Neural cell (in vitro differentiated cells): ENCODE results near the gene ANKRD44. TPM values are rescaled to one million over a fixed set of nuclear protein-coding genes. Genes with fewer than 3 reads are reported as not detected.

Experiments
- H2AFZ ChIP-seq: fragments of 200-600, 300-800 bp; sonication (generic), shearing (Covaris generic); 2 replicates; pipeline ENCODE4 v1.6.0; 2014; ENCODE audit warnings: low read depth, mild to moderate bottlenecking, antibody characterized with exemption, low read length, moderate library complexity
- H3F3A ChIP-seq: fragments of 200-600 bp; shearing (Covaris generic); 2 replicates; pipeline ENCODE4 v1.6.1; 2016; ENCODE audit warnings: mild to moderate bottlenecking, moderate library complexity, mixed read lengths, antibody characterized with exemption, low read length; ENCODE audit not compliant: insufficient read depth, poor library complexity, severe bottlenecking
- H3K27ac ChIP-seq: fragments of 200-600, 300-800 bp; sonication (generic), shearing (Covaris generic); 2 replicates; pipeline ENCODE4 v1.5.1; 2014; ENCODE audit warnings: mild to moderate bottlenecking, low read length, moderate library complexity
- H3K27me3 ChIP-seq: fragments of 300-800, 200-600 bp; sonication (generic), shearing (Covaris generic); 2 replicates; pipeline ENCODE4 v1.6.0; 2014; ENCODE audit warnings: mild to moderate bottlenecking, low read depth, low read length, moderate library complexity; ENCODE audit not compliant: insufficient read depth
- H3K36me3 ChIP-seq: fragments of 300-800, 200-600 bp; sonication (generic), shearing (Covaris generic); 2 replicates; pipeline ENCODE4 v1.5.1; 2014; ENCODE audit warnings: mild to moderate bottlenecking, antibody characterized with exemption, low read length, moderate library complexity; ENCODE audit not compliant: insufficient read depth
- H3K4me2 ChIP-seq: fragments of 300-800, 200-600 bp; sonication (generic), shearing (Covaris generic); 2 replicates; pipeline ENCODE4 v1.6.0; 2014; ENCODE audit warnings: mild to moderate bottlenecking, low read length
- H3K4me3 ChIP-seq: fragments of 300-800, 200-600 bp; sonication (generic), shearing (Covaris generic); 2 replicates; pipeline ENCODE4 v1.5.1; 2014; ENCODE audit warnings: mild to moderate bottlenecking, low read length, moderate library complexity
- H3K79me2 ChIP-seq: fragments of 200-600 bp; shearing (Covaris generic); replicated peaks from 2 replicates; pipeline ENCODE4 v1.6.0; 2014; ENCODE audit warnings: mild to moderate bottlenecking, low read length, moderate library complexity; ENCODE audit not compliant: insufficient read depth
- H3K9ac ChIP-seq: fragments of 300-800, 200-600 bp; sonication (generic), shearing (Covaris generic); 2 replicates; pipeline ENCODE4 v1.6.1; 2016; ENCODE audit warnings: mild to moderate bottlenecking, low read length, mixed read lengths
- H3K9me2 ChIP-seq: fragments of 200-600 bp; shearing (Covaris generic); 2 replicates; pipeline ENCODE4 v1.6.1; 2016; ENCODE audit warnings: mild to moderate bottlenecking, low read length, mixed read lengths; ENCODE audit not compliant: insufficient read depth
- H3K9me3 ChIP-seq: fragments of 200-600, 300-800 bp; sonication (generic), shearing (Covaris generic); 2 replicates; pipeline ENCODE4 v1.6.1; 2016; ENCODE audit warnings: mild to moderate bottlenecking, mixed run types, low read length, moderate library complexity, mixed read lengths
- H4K20me1 ChIP-seq: fragments of 200-600 bp; shearing (Covaris generic); 2 replicates; pipeline ENCODE4 v1.6.1; 2016; ENCODE audit warnings: mild to moderate bottlenecking, mixed run types; ENCODE audit not compliant: insufficient read depth
- CTCF ChIP-seq: fragments of 450-650 bp; IDR thresholded peaks from 2 replicates; pipeline ENCODE4 v1.5.1; 2014; ENCODE audit warnings: antibody characterized with exemption, mild to moderate bottlenecking, moderate library complexity; ENCODE audit not compliant: poor library complexity, severe bottlenecking
- EP300 ChIP-seq: fragments of 450-650 bp; conservative IDR thresholded peaks from 2 replicates; pipeline ENCODE4 v1.6.1; 2014; ENCODE audit warnings: antibody characterized with exemption, mild to moderate bottlenecking, moderate library complexity; ENCODE audit not compliant: poor library complexity, severe bottlenecking
- EZH2 ChIP-seq: fragments of 200-600, 300-800 bp; shearing (Covaris generic), sonication (generic); IDR thresholded peaks from 2 replicates; pipeline ENCODE4 v1.6.1; 2014; ENCODE audit warnings: antibody characterized with exemption, low read length, borderline replicate concordance, mild to moderate bottlenecking; ENCODE audit not compliant: insufficient read depth, poor library complexity, severe bottlenecking
- MXI1 ChIP-seq: fragments of 450-650 bp; conservative IDR thresholded peaks from 2 replicates; pipeline ENCODE4 v1.6.1; 2014; ENCODE audit warnings: antibody characterized with exemption, mild to moderate bottlenecking; ENCODE audit not compliant: poor library complexity, severe bottlenecking
- POLR2AphosphoS5 ChIP-seq: IDR thresholded peaks from 2 replicates; pipeline ENCODE4 v1.6.1; 2012
- RAD21 ChIP-seq: fragments of 450-650 bp; conservative IDR thresholded peaks from 2 replicates; pipeline ENCODE4 v1.6.1; 2014; ENCODE audit warnings: antibody characterized with exemption, mild to moderate bottlenecking, moderate library complexity
- SMC3 ChIP-seq: fragments of 450-650 bp; conservative IDR thresholded peaks from 2 replicates; pipeline ENCODE4 v1.6.1; 2014; ENCODE audit warnings: antibody characterized with exemption, mild to moderate bottlenecking, moderate library complexity; ENCODE audit not compliant: poor library complexity
- TAF1 ChIP-seq: IDR thresholded peaks from 2 replicates; pipeline ENCODE4 v1.6.1; 2012; ENCODE audit warnings: low read depth
- polyA plus RNA-seq: library from polyadenylated mRNA; depleted of rRNA; stranded (reverse); fragments of >200 nt; gene quantifications from 2 replicates; pipeline ENCODE4 v1.2.3, GENCODE V29; 2014
- TF ChIP-seq, protein P1 (sequence below): IDR thresholded peaks from 2 replicates; pipeline ENCODE4 v1.6.1; 2012; ENCODE audit warnings: borderline replicate concordance

The ANKRD44 gene
- polyA plus RNA-seq, 1 donor from 2014 or later, result 94.3 TPM

DNA sequence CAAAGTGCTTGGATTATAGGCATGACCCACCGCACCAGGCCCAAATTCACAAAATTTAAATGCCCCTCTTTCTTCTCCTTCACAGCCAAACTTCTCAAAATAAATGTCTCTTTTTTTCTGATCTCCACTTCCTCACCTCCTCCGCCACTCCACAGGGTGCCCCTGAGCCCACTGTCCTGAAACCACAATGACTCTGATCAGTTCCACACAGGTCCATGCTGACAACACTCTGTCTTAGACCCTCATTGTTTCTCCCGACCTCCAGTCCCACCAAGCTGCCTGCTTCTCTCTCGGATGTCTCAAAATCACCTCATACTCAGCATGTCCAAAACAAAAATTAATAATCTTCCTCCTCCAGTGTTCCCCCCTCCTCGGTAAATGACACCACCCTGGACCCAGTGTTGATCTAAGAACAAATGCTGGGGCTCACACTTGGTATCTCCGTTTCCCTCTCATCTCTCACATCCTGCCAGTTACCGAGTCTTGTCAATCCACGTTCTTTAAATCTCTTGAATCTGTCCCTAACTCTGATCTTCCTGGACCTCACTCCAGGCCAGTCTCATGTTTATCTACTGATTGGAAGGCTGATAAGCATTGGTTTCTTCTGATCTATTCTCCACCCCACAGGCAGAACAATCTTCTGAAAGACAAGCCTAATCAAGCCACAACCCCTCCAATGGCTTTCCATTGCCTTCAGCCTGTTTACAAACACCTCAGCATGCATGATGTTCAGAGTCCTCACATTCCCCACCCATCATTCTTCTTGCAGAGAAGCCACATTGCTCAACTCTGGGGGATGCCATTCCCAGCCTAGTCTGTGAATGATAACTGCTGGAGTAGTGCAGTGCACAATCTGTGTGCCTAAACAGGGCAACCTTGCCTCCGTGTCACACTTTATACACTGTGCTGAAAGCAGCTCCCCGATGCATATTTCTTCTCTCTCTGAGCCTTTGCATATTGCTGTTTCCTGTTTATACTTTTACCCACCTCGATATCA lies 12.4 kb upstream of the ANKRD44 start:
- Histone ChIP-seq H3K27ac (no peak overlapping the region), H3K27me3 (no peaks in the 10 kb centered on the region), H3K9me2 (no peaks in the 10 kb centered on the region)

GRCh38 chr2:197322143-197322542 lies 11.6 kb upstream of the ANKRD44 start:
- Histone ChIP-seq H3K9me2 (no peaks in the 10 kb centered on the region), H4K20me1 (no peaks in the 10 kb centered on the region)
- TF ChIP-seq EZH2, result no peak

More for the DNA sequence above, 12.4 kb upstream of the ANKRD44 start:
- no peak overlapping the region for H3K4me2 ChIP-seq
- H3K79me2 ChIP-seq, result no peaks in the 10 kb centered on the region
- H4K20me1 ChIP-seq, result no peaks in the 10 kb centered on the region
- no peak for TF ChIP-seq POLR2AphosphoS5
- TF ChIP-seq TAF1, result no peak
- no peak for TF ChIP-seq CTCF
- no peak overlapping the region for H3K4me3 ChIP-seq
- no peaks in the 10 kb centered on the region for H3K9me3 ChIP-seq
- H3F3A ChIP-seq, result no peaks in the 10 kb centered on the region
- H3K36me3 ChIP-seq, result no peaks in the 10 kb centered on the region
- no peak overlapping the region for H2AFZ ChIP-seq
- H3K9ac ChIP-seq, result no peak overlapping the region

GRCh38 chr2:197315371-197315770 lies 4.8 kb upstream of the ANKRD44 start:
- H3K9me3 ChIP-seq, result no peaks in the 10 kb centered on the region

More at GRCh38 chr2:197322143-197322542, 11.6 kb upstream of the ANKRD44 start:
- Histone ChIP-seq H2AFZ (no peak overlapping the region), H3K27ac (no peak overlapping the region), H3K79me2 (no peaks in the 10 kb centered on the region), H3K9ac (no peak overlapping the region), H3K27me3 (no peaks in the 10 kb centered on the region), H3K4me2 (no peak overlapping the region), H3K4me3 (no peak overlapping the region), H3F3A (no peaks in the 10 kb centered on the region), H3K9me3 (no peaks in the 10 kb centered on the region), H3K36me3 (no peaks in the 10 kb centered on the region)

More at GRCh38 chr2:197315371-197315770, 4.8 kb upstream of the ANKRD44 start:
- Histone ChIP-seq H3K27ac (no peak overlapping the region), H3K36me3 (no peaks in the 10 kb centered on the region), H3K9ac (no peak overlapping the region), H2AFZ (no peak overlapping the region), H3F3A (no peaks in the 10 kb centered on the region), H3K27me3 (no peaks in the 10 kb centered on the region), H3K9me2 (no peaks in the 10 kb centered on the region), H3K79me2 (no peaks in the 10 kb centered on the region), H3K4me3 (no peak overlapping the region), H3K4me2 (no peak overlapping the region), H4K20me1 (no peaks in the 10 kb centered on the region)
- TF ChIP-seq MXI1, result no peak
- no peak for TF ChIP-seq TAF1
- no peak for TF ChIP-seq CTCF
- no peak for TF ChIP-seq SMC3
- no peak for TF ChIP-seq RAD21
- TF ChIP-seq POLR2AphosphoS5, result no peak
- TF ChIP-seq EZH2, result no peak
- no peak for TF ChIP-seq EP300
- TF ChIP-seq, protein P1, sequence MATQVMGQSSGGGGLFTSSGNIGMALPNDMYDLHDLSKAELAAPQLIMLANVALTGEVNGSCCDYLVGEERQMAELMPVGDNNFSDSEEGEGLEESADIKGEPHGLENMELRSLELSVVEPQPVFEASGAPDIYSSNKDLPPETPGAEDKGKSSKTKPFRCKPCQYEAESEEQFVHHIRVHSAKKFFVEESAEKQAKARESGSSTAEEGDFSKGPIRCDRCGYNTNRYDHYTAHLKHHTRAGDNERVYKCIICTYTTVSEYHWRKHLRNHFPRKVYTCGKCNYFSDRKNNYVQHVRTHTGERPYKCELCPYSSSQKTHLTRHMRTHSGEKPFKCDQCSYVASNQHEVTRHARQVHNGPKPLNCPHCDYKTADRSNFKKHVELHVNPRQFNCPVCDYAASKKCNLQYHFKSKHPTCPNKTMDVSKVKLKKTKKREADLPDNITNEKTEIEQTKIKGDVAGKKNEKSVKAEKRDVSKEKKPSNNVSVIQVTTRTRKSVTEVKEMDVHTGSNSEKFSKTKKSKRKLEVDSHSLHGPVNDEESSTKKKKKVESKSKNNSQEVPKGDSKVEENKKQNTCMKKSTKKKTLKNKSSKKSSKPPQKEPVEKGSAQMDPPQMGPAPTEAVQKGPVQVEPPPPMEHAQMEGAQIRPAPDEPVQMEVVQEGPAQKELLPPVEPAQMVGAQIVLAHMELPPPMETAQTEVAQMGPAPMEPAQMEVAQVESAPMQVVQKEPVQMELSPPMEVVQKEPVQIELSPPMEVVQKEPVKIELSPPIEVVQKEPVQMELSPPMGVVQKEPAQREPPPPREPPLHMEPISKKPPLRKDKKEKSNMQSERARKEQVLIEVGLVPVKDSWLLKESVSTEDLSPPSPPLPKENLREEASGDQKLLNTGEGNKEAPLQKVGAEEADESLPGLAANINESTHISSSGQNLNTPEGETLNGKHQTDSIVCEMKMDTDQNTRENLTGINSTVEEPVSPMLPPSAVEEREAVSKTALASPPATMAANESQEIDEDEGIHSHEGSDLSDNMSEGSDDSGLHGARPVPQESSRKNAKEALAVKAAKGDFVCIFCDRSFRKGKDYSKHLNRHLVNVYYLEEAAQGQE, result no peak
